Measurements from ENCODE around the gene VAPB. TPM values are rescaled to one million over a fixed set of nuclear protein-coding genes. Genes with fewer than 3 reads are reported as not detected.

Gene VAPB
- total RNA-seq, 1 experiment from 2014 or later: 65.1 TPM

- WGBS (ENCODE audit: extremely low coverage, insufficient read length, low lambda C conversion rate): 100% methylated on average over 2 of the region's 8 CpGs
- Histone ChIP-seq H3K4me1 (ENCODE audit: insufficient read depth, low read length) (peaks cover 8% of the 10 kb centered on the region; the same call in 1 of the 2 replicates), H3K23me2 (ENCODE audit: insufficient read length, low read depth, low read length, poor library complexity, severe bottlenecking) (peaks cover 6% of the 10 kb centered on the region), H3K9ac (ENCODE audit: extremely low read depth, insufficient read length, low read length) (no peak overlapping the region), H2BK120ac (ENCODE audit: low read depth, low read length, poor library complexity, severe bottlenecking) (peak overlapping the region; percentile 75), H3K9me3 (ENCODE audit: control insufficient read depth, low read depth, low read length) (no peaks in the 10 kb centered on the region), H2BK12ac (ENCODE audit: insufficient read length, low read depth, low read length) (no peak overlapping the region), H3K14ac (ENCODE audit: insufficient read depth, low read length) (peak overlapping the region; percentile 90; the same call in 1 of the 2 replicates), H2BK15ac (ENCODE audit: low read depth, low read length) (no peak overlapping the region), H4K5ac (ENCODE audit: insufficient read length, low read depth, low read length) (peak overlapping the region; percentile 94), H4K20me1 (ENCODE audit: control insufficient read depth, insufficient read depth, insufficient read length) (no peaks in the 10 kb centered on the region), H3K4ac (ENCODE audit: low read depth, low read length) (no peak overlapping the region), H2AK5ac (ENCODE audit: insufficient read length, low read length) (no peak overlapping the region), H2AFZ (ENCODE audit: low read length) (no peak overlapping the region), H4K91ac (ENCODE audit: insufficient read length, low read depth, low read length) (no peak overlapping the region), H3K56ac (ENCODE audit: insufficient read length, low read depth, low read length) (no peak overlapping the region), H4K8ac (replicated peaks; ENCODE audit: insufficient read length, low read depth, low read length) (peak overlapping the region; percentile 40), H3K4me2 (ENCODE audit: insufficient read depth, insufficient read length, low read length) (peak overlapping the region; percentile 86), H3K27ac (ENCODE audit: insufficient read length, low read depth, low read length) (peak overlapping the region; percentile 48), H3T11ph (ENCODE audit: low read length) (no peak overlapping the region), H3K79me2 (ENCODE audit: insufficient read depth, low read length) (no peaks in the 10 kb centered on the region), H3K23ac (ENCODE audit: insufficient read length, low read depth, low read length) (no peak overlapping the region), H3K18ac (ENCODE audit: insufficient read length, low read depth, low read length) (peak overlapping the region; percentile 40), H3K79me1 (ENCODE audit: insufficient read depth, low read depth, low read length, poor library complexity, severe bottlenecking) (no peaks in the 10 kb centered on the region), H2BK5ac (ENCODE audit: insufficient read length, low read length) (no peak overlapping the region), H2BK20ac (ENCODE audit: low read depth, low read length, poor library complexity, severe bottlenecking) (no peak overlapping the region), H3K27me3 (ENCODE audit: insufficient read depth, low read length) (no peaks in the 10 kb centered on the region)
- peaks cover 0 to 4% of the 10 kb centered on the region in 2 experiments; a peak in 2 of 5 replicates for H3K9me3 Mint-ChIP-seq
- peaks cover 0 to 4% (median 0%) of the 10 kb centered on the region in 3 experiments; a peak in 1 of 7 replicates for H3K36me3 Mint-ChIP-seq (ENCODE audit: insufficient read depth in 1 of 3, low read depth in 3 of 3)
- no peaks in the 10 kb centered on the region for H3K27me3 Mint-ChIP-seq (ENCODE audit: low read depth)
- peak overlapping the region; percentile 71 to 97 (median 96) for H3K27ac Mint-ChIP-seq
- peak overlapping the region; percentile 38 to 68 for H3K4me3 Mint-ChIP-seq
- peaks cover 37 to 58% of the 10 kb centered on the region in 2 experiments for H3K4me1 Mint-ChIP-seq
- DNase-seq: peak; percentile 82
- no peak for TF ChIP-seq CTCF (conservative IDR thresholded peaks at IDR 0.05)
These were observed 13.9 kb upstream of the VAPB start for GRCh38 chr20:58374906-58375758.
